ENCODE data around the gene GAS2L1.

GRCh38 chr22:29314537-29315285 lies 8.3 kb downstream of the GAS2L1 start:
- TF ChIP-seq ZNF70 (CRISPR knock-in tag; IDR thresholded peaks at IDR 0.05) (no peak), OSR1 (CRISPR knock-in tag; IDR thresholded peaks at IDR 0.05) (no peak), PATZ1 (CRISPR knock-in tag; IDR thresholded peaks at IDR 0.05; ENCODE audit: borderline replicate concordance) (no peak), RARB (CRISPR knock-in tag; IDR thresholded peaks at IDR 0.05) (no peak), CSRNP3 (CRISPR knock-in tag; IDR thresholded peaks at IDR 0.05) (no peak), SNAI2 (CRISPR knock-in tag; IDR thresholded peaks at IDR 0.05) (no peak), ZFP30 (CRISPR knock-in tag; IDR thresholded peaks at IDR 0.05) (no peak), ZFP3 (CRISPR knock-in tag; IDR thresholded peaks at IDR 0.05) (no peak), ISL1 (CRISPR knock-in tag; IDR thresholded peaks at IDR 0.05) (no peak), ZNF565 (CRISPR knock-in tag; conservative IDR thresholded peaks at IDR 0.05; ENCODE audit: low read depth) (no peak), CSDC2 (CRISPR knock-in tag; IDR thresholded peaks at IDR 0.05) (no peak), TOX (CRISPR knock-in tag; IDR thresholded peaks at IDR 0.05; ENCODE audit: borderline replicate concordance) (no peak)
- TF ChIP-seq, protein P1, sequence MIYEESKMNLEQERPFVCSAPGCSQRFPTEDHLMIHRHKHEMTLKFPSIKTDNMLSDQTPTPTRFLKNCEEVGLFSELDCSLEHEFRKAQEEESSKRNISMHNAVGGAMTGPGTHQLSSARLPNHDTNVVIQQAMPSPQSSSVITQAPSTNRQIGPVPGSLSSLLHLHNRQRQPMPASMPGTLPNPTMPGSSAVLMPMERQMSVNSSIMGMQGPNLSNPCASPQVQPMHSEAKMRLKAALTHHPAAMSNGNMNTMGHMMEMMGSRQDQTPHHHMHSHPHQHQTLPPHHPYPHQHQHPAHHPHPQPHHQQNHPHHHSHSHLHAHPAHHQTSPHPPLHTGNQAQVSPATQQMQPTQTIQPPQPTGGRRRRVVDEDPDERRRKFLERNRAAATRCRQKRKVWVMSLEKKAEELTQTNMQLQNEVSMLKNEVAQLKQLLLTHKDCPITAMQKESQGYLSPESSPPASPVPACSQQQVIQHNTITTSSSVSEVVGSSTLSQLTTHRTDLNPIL (CRISPR knock-in tag; IDR thresholded peaks at IDR 0.05; ENCODE audit: low read depth): no peak
